ENCODE results near the gene ABCC5.

The ABCC5 gene

DNA sequence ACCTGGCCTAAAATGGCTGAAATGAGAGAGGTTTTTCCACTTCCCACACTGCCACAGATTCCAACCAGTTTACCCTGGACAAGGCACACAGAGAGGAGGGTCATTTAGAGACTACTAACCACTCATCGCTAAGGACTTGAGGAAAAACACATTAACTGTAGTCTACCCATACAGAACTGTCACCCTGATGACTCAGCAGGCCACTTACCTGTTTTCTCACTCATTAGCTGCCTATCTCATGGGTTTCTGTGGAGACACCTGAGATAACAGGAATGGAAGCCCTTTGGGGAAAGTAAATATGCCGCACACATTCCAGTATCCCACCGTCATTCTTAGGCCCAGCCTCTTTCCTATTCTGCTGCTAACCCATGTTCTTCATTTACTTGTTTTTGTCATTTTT lies 50.0 kb downstream of the ABCC5 start (continued):
- TF ChIP-seq, protein P1, sequence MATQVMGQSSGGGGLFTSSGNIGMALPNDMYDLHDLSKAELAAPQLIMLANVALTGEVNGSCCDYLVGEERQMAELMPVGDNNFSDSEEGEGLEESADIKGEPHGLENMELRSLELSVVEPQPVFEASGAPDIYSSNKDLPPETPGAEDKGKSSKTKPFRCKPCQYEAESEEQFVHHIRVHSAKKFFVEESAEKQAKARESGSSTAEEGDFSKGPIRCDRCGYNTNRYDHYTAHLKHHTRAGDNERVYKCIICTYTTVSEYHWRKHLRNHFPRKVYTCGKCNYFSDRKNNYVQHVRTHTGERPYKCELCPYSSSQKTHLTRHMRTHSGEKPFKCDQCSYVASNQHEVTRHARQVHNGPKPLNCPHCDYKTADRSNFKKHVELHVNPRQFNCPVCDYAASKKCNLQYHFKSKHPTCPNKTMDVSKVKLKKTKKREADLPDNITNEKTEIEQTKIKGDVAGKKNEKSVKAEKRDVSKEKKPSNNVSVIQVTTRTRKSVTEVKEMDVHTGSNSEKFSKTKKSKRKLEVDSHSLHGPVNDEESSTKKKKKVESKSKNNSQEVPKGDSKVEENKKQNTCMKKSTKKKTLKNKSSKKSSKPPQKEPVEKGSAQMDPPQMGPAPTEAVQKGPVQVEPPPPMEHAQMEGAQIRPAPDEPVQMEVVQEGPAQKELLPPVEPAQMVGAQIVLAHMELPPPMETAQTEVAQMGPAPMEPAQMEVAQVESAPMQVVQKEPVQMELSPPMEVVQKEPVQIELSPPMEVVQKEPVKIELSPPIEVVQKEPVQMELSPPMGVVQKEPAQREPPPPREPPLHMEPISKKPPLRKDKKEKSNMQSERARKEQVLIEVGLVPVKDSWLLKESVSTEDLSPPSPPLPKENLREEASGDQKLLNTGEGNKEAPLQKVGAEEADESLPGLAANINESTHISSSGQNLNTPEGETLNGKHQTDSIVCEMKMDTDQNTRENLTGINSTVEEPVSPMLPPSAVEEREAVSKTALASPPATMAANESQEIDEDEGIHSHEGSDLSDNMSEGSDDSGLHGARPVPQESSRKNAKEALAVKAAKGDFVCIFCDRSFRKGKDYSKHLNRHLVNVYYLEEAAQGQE (tag by site-specific recombination; IDR thresholded peaks at IDR 0.05): no peak
- TF ChIP-seq ZBTB48 (tag by site-specific recombination; IDR thresholded peaks at IDR 0.05): no peak
- TF ChIP-seq OSR2 (tag by site-specific recombination; IDR thresholded peaks at IDR 0.05): no peak
- TF ChIP-seq, protein P2, sequence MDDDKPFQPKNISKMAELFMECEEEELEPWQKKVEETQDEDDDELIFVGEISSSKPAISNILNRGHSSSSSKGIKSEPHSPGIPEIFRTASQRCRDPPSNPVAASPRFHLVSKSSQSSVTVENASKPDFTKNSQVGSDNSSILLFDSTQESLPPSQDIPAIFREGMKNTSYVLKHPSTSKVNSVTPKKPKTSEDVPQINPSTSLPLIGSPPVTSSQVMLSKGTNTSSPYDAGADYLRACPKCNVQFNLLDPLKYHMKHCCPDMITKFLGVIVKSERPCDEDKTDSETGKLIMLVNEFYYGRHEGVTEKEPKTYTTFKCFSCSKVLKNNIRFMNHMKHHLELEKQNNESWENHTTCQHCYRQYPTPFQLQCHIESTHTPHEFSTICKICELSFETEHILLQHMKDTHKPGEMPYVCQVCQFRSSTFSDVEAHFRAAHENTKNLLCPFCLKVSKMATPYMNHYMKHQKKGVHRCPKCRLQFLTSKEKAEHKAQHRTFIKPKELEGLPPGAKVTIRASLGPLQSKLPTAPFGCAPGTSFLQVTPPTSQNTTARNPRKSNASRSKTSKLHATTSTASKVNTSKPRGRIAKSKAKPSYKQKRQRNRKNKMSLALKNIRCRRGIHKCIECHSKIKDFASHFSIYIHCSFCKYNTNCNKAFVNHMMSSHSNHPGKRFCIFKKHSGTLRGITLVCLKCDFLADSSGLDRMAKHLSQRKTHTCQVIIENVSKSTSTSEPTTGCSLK (tag by site-specific recombination; IDR thresholded peaks at IDR 0.05): no peak
- no peak for TF ChIP-seq ZNF621 (tag by site-specific recombination; IDR thresholded peaks at IDR 0.05)

DNA sequence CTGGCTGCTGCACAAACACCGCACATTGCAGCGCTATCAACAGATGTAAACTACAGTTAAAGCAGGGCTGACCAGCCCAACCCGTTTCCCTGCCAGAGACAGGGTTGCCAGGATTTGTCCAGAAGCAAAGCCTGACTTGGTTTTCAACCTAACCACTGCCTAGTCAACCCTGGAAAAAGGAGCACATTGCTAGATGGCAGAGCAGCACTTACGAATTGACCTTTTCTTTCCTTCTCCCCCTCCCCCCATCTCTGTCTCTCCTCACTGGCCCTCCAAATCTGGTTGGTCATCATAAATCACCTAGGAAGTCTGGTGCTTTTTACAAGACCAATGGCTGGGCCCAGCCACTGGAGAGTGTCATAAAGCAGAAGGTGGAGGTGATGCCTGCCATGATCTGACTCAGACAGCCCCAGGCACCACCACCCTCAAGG lies 51.3 kb downstream of the ABCC5 start:
- no peaks in the 10 kb centered on the region for H3K4me1 ChIP-seq (ENCODE audit: control insufficient read depth, insufficient read depth, low read length)
- H3K9me3 ChIP-seq (ENCODE audit: control insufficient read depth, insufficient read depth, low read depth, low read length): no peaks in the 10 kb centered on the region
- POLR2A ChIA-PET: no interaction called here
- CTCF ChIA-PET: no interaction called here
- H3K36me3 ChIP-seq (ENCODE audit: control insufficient read depth in 2 of 2, insufficient read depth in 1 of 2, low read length in 2 of 2): peaks cover 0 to 85% of the 10 kb centered on the region in 2 experiments; a peak in 1 of 3 replicates
- no peak overlapping the region for H3K4me3 ChIP-seq (ENCODE audit: low read depth, low read length)
- no peak for TF ChIP-seq SP7 (tag by site-specific recombination; IDR thresholded peaks at IDR 0.05)
- TF ChIP-seq ZNF555 (tag by site-specific recombination; conservative IDR thresholded peaks at IDR 0.05): no peak
- H3K27ac ChIP-seq (ENCODE audit: extremely low read depth, low read depth, low read length): no peak overlapping the region

DNA sequence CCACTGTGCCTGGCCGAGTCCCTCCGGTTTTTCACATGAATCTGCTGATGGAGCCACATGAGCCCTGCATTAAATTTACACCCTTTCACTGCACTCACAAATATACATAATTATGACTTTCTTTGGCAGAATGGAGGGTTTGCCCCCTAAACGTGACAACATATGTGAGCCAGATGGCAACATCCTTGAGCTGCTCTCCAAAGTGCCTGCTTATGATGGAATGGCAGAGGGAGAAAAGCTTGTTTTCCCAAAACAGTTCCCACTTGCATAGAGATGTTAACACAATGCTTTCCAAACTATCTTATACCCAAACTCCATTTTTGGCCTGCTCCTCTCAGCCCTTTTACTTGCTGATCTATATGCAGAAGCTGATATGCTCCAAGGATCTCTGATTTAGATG lies 54.9 kb downstream of the ABCC5 start:
- H3K36me3 ChIP-seq (ENCODE audit: control insufficient read depth in 2 of 2, insufficient read depth in 1 of 2, low read length in 2 of 2): peaks cover 0 to 90% of the 10 kb centered on the region in 2 experiments; a peak in 1 of 3 replicates
- H3K9me3 ChIP-seq (ENCODE audit: control insufficient read depth, insufficient read depth, low read depth, low read length): no peaks in the 10 kb centered on the region
- CTCF ChIA-PET: no interaction called here
- H3K4me1 ChIP-seq (ENCODE audit: control insufficient read depth, insufficient read depth, low read length): no peaks in the 10 kb centered on the region
- no peak overlapping the region for H3K4me3 ChIP-seq (ENCODE audit: low read depth, low read length)
- no peak overlapping the region for H3K27ac ChIP-seq (ENCODE audit: extremely low read depth, low read depth, low read length)
- POLR2A ChIA-PET: no interaction called here
- TF ChIP-seq ZNF248 (tag by site-specific recombination; IDR thresholded peaks at IDR 0.05) (no peak), ZNF510 (tag by site-specific recombination; IDR thresholded peaks at IDR 0.05; ENCODE audit: insufficient replicate concordance) (no peak), ZNF549 (tag by site-specific recombination; IDR thresholded peaks at IDR 0.05) (no peak), ZNF830 (tag by site-specific recombination; IDR thresholded peaks at IDR 0.05; ENCODE audit: low read depth) (no peak), ZNF239 (tag by site-specific recombination; IDR thresholded peaks at IDR 0.05) (no peak), TRIM28 (IDR thresholded peaks at IDR 0.05; ENCODE audit: borderline replicate concordance, low read length) (no peak), ZNF596 (tag by site-specific recombination; IDR thresholded peaks at IDR 0.05) (no peak)
- TF ChIP-seq, protein P3, sequence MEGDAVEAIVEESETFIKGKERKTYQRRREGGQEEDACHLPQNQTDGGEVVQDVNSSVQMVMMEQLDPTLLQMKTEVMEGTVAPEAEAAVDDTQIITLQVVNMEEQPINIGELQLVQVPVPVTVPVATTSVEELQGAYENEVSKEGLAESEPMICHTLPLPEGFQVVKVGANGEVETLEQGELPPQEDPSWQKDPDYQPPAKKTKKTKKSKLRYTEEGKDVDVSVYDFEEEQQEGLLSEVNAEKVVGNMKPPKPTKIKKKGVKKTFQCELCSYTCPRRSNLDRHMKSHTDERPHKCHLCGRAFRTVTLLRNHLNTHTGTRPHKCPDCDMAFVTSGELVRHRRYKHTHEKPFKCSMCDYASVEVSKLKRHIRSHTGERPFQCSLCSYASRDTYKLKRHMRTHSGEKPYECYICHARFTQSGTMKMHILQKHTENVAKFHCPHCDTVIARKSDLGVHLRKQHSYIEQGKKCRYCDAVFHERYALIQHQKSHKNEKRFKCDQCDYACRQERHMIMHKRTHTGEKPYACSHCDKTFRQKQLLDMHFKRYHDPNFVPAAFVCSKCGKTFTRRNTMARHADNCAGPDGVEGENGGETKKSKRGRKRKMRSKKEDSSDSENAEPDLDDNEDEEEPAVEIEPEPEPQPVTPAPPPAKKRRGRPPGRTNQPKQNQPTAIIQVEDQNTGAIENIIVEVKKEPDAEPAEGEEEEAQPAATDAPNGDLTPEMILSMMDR (tag by site-specific recombination; IDR thresholded peaks at IDR 0.05): no peak
- TF ChIP-seq, protein P4, sequence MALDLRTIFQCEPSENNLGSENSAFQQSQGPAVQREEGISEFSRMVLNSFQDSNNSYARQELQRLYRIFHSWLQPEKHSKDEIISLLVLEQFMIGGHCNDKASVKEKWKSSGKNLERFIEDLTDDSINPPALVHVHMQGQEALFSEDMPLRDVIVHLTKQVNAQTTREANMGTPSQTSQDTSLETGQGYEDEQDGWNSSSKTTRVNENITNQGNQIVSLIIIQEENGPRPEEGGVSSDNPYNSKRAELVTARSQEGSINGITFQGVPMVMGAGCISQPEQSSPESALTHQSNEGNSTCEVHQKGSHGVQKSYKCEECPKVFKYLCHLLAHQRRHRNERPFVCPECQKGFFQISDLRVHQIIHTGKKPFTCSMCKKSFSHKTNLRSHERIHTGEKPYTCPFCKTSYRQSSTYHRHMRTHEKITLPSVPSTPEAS (tag by site-specific recombination; IDR thresholded peaks at IDR 0.05): no peak
- TF ChIP-seq, protein P5, sequence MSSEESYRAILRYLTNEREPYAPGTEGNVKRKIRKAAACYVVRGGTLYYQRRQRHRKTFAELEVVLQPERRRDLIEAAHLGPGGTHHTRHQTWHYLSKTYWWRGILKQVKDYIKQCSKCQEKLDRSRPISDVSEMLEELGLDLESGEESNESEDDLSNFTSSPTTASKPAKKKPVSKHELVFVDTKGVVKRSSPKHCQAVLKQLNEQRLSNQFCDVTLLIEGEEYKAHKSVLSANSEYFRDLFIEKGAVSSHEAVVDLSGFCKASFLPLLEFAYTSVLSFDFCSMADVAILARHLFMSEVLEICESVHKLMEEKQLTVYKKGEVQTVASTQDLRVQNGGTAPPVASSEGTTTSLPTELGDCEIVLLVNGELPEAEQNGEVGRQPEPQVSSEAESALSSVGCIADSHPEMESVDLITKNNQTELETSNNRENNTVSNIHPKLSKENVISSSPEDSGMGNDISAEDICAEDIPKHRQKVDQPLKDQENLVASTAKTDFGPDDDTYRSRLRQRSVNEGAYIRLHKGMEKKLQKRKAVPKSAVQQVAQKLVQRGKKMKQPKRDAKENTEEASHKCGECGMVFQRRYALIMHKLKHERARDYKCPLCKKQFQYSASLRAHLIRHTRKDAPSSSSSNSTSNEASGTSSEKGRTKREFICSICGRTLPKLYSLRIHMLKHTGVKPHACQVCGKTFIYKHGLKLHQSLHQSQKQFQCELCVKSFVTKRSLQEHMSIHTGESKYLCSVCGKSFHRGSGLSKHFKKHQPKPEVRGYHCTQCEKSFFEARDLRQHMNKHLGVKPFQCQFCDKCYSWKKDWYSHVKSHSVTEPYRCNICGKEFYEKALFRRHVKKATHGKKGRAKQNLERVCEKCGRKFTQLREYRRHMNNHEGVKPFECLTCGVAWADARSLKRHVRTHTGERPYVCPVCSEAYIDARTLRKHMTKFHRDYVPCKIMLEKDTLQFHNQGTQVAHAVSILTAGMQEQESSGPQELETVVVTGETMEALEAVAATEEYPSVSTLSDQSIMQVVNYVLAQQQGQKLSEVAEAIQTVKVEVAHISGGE (tag by site-specific recombination; conservative IDR thresholded peaks at IDR 0.05; ENCODE audit: low read depth): no peak
- TF ChIP-seq, protein P6, sequence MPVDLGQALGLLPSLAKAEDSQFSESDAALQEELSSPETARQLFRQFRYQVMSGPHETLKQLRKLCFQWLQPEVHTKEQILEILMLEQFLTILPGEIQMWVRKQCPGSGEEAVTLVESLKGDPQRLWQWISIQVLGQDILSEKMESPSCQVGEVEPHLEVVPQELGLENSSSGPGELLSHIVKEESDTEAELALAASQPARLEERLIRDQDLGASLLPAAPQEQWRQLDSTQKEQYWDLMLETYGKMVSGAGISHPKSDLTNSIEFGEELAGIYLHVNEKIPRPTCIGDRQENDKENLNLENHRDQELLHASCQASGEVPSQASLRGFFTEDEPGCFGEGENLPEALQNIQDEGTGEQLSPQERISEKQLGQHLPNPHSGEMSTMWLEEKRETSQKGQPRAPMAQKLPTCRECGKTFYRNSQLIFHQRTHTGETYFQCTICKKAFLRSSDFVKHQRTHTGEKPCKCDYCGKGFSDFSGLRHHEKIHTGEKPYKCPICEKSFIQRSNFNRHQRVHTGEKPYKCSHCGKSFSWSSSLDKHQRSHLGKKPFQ (tag by site-specific recombination; IDR thresholded peaks at IDR 0.05): no peak
